Measurements from ENCODE around the gene PTPRD.
"Not testable (repeated sequence)": the region's sequence is repeated elsewhere in the genome, so short reads cannot be mapped to it uniquely, and the experiment has no call there.

- TF ChIP-seq EZH2phosphoT487 (IDR thresholded peaks at IDR 0.05; ENCODE audit: borderline replicate concordance); CTCF (conservative IDR thresholded peaks at IDR 0.05; ENCODE audit: low read length): not testable (repeated sequence)
Measured at GRCh38 chr9:8697565-8697964, 1915.2 kb downstream of the PTPRD start.

Data from Loucy (cell line).